Hepatic stellate cell (primary cell): ENCODE measurements around the gene MTHFD2L.
"Not testable (repeated sequence)": the region's sequence is repeated elsewhere in the genome, so short reads cannot be mapped to it uniquely, and the experiment has no call there.

Experiments used
- DNase-seq: peaks from one replicate; pipeline ENCODE4 v3.0.0; 2011; ENCODE audit warnings: low spot score

The MTHFD2L gene

DNA sequence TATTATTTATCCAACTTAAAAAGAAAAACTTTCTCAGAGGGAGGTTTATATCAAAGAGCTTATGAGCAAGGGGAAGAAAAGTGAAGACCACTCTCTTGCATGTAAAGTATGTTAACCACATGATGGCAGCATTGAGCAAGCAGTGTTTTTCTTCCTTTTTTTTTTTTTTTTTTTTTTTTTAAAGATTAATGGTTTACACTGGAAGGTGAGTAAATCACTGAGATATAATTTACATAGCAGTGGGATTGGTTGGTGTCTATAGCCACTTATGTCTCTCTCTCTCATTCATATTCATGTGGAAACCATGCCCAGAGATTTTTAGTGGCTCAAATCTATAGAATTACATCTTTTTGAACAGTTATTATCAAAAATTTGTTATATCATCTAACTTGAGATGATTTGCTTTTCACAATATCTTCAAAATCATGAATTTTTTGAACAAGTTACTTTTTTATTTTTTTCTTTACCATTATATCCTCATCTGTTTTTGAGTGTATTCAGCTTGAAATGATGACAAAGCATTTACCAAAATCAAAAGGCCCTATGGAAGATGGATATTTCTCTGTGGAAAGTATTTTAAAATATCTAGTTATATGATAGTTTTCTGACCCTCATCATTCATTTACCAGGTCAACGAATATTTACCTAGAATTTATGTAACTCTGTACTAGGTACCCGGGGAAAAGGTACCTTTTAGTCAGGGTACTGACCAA lies 31.6 kb downstream of the MTHFD2L start:
- no peak for DNase-seq

DNA sequence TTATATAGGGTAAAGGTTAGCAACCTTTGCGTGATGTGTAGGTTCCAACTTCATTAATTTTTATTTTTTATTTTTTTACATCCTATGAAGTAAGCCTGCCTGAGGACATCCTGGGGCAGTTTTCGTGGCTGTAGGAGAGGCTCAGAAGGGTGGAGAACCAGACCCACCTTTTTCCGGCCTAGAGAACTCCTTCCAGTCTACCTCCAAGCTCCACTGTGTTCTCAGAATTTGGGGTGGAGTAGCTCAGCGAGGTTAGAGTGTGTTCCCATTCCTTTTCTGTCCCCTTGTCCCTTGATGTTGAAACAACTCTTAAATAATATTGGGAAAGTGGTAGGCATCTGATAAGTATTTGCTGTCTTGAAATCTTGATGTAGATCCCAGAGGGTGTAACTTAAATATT lies 32.4 kb downstream of the MTHFD2L start:
- DNase-seq: no peak

DNA sequence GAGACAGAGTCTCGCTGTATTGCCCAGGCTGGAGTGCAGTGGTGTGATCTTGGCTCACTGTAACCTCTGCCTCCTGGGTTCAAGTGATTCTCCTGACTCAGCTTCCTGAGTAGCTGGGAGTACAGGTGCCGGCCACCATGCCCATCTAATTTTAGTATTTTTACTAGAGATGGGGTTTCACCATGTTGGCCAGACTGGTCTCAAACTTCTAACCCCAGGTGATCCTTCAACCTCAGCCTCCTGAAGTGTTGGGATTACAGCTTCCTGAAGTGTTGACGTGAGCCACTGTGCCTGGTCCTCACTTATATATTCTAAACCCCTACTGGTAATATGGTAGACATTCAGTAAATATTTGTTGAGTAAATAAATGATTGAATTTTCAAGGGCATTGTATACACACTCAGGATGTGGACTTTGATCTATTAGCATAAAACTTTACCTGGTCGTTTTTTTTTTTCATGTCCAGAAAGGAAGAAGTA lies 33.0 kb downstream of the MTHFD2L start:
- DNase-seq: no peak

- DNase-seq: no peak
These were observed 39.2 kb downstream of the MTHFD2L start for GRCh38 chr4:74197080-74197479.

DNA sequence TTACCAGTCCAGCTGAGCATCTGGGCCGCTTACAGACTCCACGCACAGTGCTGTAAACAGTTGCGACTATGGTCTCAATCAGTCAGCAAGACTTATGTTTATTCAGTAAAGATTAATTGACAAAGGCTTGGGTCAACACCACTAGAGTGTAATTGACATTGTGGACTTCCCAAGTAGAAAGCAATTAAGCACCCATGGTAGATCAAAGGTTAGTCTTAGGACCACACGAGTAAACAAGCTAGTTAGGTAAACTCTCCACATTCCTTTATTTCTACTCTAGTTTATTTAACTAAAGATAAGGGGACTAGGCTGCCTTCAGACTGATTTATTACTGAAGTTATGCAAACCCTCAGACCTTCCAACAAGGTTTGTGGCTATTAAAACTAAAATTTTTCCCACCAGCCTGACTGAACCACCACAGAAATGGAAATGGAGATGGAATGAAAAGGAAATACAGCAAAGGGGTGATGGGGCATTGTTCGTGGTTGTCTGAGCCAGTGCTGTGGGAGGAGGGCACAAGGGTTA lies 44.2 kb downstream of the MTHFD2L start:
- DNase-seq: no peak

DNA sequence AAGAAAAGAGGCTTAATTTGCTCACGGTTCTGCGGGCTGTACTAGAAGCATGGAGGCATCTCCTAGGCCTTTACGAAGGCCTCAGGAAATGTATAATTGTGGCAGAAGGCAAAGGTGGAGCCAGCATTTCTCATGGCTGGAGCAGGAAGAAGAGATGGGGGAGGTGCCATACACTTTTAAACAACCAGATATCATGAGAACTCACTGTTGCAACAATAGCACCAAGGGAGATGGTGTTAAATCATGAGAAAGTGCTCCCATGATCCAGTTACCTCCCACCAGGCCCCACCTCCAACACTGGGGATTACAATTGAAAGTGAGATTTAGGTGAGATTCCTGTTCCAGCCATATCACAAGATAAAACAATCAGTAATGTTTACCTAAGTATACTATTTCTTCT lies 45.5 kb downstream of the MTHFD2L start:
- no peak for DNase-seq

GRCh38 chr4:74205046-74205445 lies 47.1 kb downstream of the MTHFD2L start:
- DNase-seq: no peak

- no peak for DNase-seq
These were observed 47.6 kb downstream of the MTHFD2L start for GRCh38 chr4:74205559-74205958.

- peak; percentile 13 for DNase-seq
These were observed 48.3 kb downstream of the MTHFD2L start for GRCh38 chr4:74206088-74206825.

DNA sequence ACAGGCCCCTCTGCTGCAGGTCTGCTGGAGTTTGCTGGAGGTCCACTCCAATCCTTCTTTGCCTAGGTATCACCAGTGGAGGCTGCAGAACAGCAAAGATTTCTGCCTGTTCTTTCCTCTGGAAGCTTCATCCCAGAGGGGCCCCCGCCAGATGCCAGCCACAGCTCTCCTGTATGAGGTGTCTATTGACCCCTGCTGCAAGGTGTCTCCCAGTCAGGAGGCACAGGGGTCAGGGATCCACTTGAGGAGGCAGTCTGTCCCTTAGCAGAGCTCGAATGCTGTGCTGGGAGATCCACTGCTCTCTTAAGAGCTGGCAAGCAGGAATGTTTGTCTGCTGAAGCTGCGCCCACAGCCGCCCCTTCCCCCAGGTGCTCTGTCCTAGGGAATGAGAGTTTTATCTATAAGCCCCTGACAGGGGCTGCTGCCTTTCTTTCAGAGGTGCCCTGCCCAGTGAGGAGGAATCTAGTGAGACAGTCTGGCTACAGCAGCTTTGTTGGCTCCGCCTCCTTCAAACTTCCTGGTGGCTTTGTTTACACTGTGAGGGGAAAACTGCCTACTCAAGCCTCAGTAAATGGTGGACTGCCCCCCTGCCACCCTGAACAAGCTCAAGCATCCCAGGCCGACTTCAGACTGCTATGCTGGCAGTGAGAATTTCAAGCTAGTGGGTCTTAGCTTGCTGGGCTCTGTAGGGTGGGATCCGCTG lies 56.7 kb downstream of the MTHFD2L start:
- not testable (repeated sequence) for DNase-seq

DNA sequence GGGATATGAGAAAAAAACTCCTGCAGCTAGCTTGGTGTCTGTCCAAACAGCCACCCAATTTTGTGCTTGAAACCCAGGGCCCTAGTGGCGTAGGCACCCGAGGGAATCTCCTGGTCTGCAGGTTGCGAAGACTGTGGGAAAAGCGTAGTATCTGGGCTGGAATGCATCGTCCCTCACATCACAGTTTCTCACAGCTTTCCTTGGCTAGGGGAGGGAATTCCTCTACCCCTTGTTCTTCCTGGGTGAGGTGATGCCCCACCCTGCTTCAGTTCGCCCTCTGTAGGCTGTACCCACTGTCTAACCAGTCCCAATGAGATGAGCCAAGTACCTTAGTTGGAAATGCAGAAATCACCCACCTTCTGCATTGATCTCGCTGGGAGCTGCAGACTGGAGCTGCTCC lies 57.3 kb downstream of the MTHFD2L start:
- not testable (repeated sequence) for DNase-seq

DNA sequence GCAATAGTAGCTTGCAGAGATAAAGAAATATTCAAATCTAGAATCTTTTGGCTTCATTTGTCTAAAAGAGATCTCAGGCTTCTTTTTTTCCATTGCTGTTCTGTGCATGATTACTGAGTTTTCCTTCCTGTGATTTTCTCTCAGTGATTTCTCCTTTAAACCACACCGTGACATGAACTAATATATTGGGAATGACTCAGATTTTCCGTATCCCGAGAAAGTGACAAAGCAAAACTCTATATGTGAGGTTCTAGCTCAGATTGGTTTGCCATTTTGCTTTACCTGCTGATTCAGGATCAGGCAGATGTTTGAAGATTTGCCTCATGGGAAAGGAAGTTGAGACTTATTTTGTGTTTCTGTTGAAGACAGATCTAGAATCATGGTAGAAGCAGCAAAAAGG lies 59.4 kb downstream of the MTHFD2L start:
- DNase-seq: no peak

DNA sequence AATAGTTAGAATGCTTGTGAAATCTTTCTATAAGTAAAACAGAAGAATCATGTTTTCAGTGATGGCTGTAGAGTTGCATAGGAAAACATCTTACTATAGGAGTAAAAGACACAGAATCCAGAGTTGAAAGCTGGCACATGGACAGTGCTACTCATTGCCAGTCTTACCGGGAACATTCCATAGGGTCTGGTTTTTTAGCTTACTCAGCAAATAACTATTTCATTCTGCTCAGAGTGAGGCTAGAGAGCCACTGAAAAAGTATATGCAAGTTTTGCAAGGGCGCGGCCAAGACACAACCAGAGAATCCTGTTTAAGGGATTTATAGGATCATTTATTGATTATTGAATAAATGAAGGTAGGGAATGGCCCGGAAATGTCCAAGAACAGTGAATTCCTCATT lies 60.3 kb downstream of the MTHFD2L start:
- DNase-seq: no peak

- DNase-seq: no peak
These were observed 61.3 kb downstream of the MTHFD2L start for GRCh38 chr4:74219240-74219639.

DNA sequence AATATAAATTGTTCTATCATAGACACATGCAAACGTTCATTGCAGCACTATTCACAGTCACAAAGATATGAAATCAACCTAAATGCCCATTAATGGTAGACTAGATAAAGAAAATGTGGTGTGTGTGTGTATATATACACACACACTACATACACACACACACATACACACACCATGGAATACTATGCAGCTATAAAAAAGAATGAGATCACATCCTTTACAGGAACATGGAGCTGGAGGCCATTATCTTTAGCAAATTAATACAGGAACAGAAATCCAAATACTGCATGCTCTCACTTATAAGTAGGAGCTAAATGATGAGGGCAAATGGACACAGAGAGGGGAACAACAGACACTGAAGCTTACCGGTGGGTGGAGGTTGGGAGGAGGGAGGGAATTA lies 65.2 kb downstream of the MTHFD2L start:
- DNase-seq: no peak

DNA sequence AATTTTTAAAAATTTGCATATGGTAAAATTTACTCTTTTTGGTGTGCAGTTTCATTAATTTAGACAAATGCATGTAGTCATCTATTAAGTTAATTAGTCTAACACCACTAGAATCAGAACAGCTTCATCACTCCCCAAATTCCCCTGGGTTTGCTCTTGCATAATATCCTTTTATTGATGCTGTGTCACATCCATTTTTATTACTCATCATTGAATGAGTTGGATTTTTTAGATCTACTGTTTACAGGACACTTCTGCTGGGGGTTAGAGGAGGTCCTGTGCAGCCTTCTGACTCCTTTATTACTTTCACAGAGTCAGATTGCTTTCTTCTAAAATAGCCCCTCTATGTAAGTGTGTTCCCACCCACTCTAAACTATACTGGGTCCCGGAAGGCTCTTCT lies 65.9 kb downstream of the MTHFD2L start:
- DNase-seq: no peak

DNA sequence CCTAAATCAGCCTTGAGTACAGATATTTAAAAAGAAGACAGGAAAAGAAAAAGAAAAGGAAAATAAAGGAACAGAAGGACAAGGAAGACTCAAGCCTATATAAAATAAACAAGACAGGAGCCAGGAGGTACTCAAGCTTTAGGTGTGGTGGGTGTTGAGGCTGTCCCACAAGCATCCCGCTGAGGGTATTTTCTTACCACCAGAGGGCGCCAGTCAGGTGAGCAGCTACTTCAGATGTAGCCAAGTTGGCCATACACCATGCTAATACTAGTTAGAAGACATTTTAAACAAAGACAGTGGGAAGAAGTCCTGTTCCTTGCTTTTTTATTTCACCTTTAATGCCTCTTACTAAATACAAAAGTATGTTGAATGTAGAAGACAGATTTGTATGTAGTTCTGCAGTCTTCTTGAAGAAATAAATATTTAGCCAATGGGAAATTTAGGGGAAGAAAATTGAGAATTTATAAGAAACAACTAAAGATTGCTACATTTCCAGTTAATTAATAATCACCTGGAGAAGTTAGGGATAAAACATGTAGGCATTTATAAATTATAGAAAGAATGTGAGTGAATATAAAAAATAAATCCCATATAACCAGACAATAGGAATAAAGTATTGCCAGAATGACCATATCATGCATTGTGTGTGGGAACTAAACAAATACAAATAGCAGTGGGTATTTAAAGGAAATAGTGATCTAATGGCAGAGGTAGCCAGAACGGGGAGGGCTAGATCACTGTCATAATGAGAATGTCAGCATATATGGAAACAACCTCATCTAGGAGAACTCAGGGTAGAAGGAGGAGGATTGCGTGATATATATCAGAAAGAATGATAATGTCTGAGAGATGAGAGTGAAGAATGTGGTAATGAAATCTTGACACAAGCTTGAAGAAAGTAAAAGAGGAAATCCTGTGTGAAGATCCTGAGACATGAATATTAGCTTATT lies 71.0 kb downstream of the MTHFD2L start:
- DNase-seq: no peak

- DNase-seq: peak; percentile 34
These were observed 73.1 kb downstream of the MTHFD2L start for GRCh38 chr4:74230902-74231499.

GRCh38 chr4:74235135-74235534 lies 77.2 kb downstream of the MTHFD2L start:
- DNase-seq: no peak

GRCh38 chr4:74237425-74237966 lies 79.6 kb downstream of the MTHFD2L start:
- DNase-seq: no peak

GRCh38 chr4:74244049-74244448 lies 86.1 kb downstream of the MTHFD2L start:
- no peak for DNase-seq
